GM06990 (cell line): ENCODE results near the gene TUG1.

Source experiments
- DNase-seq: peaks from one replicate; pipeline ENCODE4 v3.0.0-alpha.2; 2011; ENCODE audit not compliant: insufficient read length; ENCODE audit errors: extremely low read depth
- H3K27me3 ChIP-seq: replicated peaks from 2 replicates; pipeline ENCODE4 v1.6.0; 2011; ENCODE audit warnings: low read length; ENCODE audit not compliant: control insufficient read depth, insufficient read depth
- H3K36me3 ChIP-seq: 2 replicates; pipeline ENCODE4 v1.5.1; 2011; ENCODE audit warnings: low read length; ENCODE audit not compliant: control insufficient read depth, insufficient read depth
- H3K4me3 ChIP-seq: replicated peaks from 2 replicates; pipeline ENCODE4 v1.5.1; 2011; ENCODE audit warnings: low read depth, mild to moderate bottlenecking, control low read depth, low read length
- TF ChIP-seq, protein P1 (sequence below): IDR thresholded peaks from 2 replicates; pipeline ENCODE4 v1.5.1; 2011; ENCODE audit warnings: low read length, control low read depth, mild to moderate bottlenecking, inconsistent platforms; ENCODE audit not compliant: insufficient read depth, poor library complexity, severe bottlenecking

Gene TUG1

DNA sequence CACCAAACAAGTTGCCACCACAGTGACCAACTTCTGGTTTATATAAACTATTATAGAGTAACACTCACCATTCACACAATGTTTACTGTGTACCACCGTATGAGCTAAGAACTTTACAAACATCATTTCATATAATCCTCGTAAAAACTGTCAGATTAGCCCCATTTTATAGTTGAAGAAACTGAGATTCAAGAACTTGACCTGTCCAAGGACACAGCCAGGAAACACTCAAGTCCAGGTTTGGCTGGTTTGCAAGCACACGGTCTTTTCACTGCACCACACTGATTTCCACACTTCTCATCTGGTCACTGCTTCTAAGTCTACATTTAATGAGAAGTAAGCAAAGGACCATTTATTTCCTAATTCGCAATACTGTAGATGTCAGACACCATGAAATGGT lies 4.2 kb upstream of the TUG1 start:
- TF ChIP-seq, protein P1, sequence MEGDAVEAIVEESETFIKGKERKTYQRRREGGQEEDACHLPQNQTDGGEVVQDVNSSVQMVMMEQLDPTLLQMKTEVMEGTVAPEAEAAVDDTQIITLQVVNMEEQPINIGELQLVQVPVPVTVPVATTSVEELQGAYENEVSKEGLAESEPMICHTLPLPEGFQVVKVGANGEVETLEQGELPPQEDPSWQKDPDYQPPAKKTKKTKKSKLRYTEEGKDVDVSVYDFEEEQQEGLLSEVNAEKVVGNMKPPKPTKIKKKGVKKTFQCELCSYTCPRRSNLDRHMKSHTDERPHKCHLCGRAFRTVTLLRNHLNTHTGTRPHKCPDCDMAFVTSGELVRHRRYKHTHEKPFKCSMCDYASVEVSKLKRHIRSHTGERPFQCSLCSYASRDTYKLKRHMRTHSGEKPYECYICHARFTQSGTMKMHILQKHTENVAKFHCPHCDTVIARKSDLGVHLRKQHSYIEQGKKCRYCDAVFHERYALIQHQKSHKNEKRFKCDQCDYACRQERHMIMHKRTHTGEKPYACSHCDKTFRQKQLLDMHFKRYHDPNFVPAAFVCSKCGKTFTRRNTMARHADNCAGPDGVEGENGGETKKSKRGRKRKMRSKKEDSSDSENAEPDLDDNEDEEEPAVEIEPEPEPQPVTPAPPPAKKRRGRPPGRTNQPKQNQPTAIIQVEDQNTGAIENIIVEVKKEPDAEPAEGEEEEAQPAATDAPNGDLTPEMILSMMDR, result no peak
- no peaks in the 10 kb centered on the region for H3K27me3 ChIP-seq
- no peak overlapping the region for H3K4me3 ChIP-seq
- DNase-seq, result no peak
- H3K36me3 ChIP-seq, result no peaks in the 10 kb centered on the region

DNA sequence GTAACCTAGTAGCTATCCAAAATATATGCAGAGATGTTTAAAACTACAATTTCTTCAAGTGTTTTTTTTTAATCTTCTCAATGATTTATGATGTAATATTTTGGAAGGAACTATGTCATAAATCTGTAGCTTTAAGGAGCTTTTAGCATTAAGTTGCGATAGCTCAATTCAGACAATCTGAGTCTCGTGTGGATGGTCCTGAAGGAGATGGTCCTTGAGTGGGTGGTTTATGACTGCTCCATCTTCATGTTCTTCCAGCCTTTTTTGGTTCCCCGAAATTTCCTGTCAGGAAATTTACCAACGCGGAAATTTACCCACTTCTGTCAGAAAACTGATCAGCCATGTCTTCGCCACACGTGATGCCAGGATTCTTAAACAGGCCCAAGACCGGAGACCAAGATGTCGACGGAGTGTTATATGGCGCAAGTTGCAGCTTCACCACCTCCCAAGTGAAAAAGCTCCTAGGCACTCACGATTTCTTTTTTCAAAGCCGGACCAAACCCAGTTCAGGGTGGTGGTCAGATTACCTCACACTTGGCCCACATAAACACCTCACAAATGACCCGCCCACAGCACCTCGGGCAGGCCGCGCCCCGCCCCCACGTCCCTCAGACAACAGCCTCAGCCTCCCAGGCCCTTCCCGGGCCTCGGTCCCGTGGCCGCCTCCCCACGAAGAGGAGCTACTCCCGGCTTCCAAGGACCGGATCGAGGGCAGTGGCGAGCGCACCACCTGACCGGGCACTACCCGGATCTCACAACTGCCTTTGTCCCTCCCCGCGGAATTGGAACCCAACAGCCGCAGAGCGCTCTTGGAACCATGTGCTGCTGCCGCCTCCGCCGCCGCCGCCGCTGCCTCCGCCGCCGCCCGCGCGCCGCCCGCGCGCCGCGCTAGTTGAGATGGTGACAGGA lies 796 bp upstream of the TUG1 start, which contains the start of gene MORC2:
Gene MORC2 (minus strand): TSS at position 760 of the 909 bp plus-strand sequence. CDS start 885 bp downstream, outside the sequence.
- Histone ChIP-seq H3K4me3 (peak within 1 kb of the TSS; percentile 79), H3K27me3 (no peaks in the 10 kb centered on the region), H3K36me3 (peaks cover 8% of the 10 kb centered on the region)
- no peak for DNase-seq
- TF ChIP-seq, protein P1, result no peak

DNA sequence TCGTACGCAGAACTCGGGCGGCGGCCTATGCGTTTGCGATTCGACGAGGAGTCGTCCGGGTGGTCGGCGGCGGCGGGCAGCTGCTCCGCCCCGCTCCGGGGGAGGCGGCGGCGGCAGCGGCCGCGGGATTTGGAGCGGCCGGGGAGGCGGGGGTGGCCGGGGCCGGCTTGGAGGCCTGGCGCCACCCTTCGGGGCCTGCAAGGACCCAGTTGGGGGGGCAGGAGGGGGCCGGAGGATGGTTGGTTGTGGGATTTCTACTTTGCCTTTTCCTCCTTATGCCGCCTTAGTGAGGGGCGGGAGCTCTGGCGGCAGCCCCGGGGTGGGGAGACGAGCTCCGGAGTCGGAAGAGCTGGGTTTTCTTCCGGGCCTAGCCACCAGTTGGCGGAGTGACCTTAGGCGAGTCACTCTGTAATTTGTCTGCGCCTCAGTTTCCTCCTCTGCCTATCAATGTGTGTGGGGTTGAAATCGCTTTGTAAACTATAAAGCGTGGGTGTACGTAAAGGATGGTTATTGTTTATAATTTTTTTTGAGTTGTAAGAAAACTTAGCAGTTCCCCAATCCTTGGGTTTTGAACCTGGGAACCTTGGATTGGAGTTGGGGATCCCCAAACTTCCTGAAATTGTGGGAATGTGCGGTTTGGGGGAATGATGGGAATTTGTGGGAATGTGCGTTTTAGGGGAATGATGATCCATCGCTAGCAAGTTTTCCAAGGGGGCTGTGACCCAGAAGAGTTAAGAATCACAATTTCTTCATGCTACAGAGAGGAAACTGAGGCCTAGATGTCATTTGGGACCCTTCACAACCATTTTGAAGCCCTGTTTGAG lies 679 bp downstream of the TUG1 start:
- peaks cover 12% of the 10 kb centered on the region for H3K36me3 ChIP-seq
- DNase-seq, result no peak

DNA sequence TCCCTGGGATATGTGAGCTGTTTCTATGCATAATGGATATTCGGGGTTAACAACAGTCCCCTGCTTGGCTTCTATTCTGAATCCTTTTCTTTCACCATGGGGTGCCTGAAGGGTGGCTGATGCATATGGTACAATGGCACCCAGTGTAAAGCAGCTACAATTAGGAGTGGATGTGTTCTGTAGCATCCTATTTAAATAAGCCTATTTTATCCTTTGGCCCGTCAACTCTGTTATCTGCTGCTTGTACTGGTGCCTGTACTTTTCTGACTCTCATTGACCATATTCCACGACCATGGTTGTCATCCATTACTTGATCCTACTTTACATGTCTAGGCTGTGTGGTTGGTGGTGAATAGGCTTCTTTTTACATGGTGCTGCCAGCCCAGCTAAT lies 1.3 kb downstream of the TUG1 start:
- TF ChIP-seq, protein P1, result no peak
- H3K27me3 ChIP-seq, result no peaks in the 10 kb centered on the region
- peak overlapping the region; percentile 79 for H3K4me3 ChIP-seq
- DNase-seq, result no peak
- peaks cover 17% of the 10 kb centered on the region for H3K36me3 ChIP-seq

More for the DNA sequence above, 679 bp downstream of the TUG1 start:
- TF ChIP-seq, protein P1, result no peak
- H3K27me3 ChIP-seq, result no peaks in the 10 kb centered on the region
- H3K4me3 ChIP-seq, result peak overlapping the region; percentile 79

DNA sequence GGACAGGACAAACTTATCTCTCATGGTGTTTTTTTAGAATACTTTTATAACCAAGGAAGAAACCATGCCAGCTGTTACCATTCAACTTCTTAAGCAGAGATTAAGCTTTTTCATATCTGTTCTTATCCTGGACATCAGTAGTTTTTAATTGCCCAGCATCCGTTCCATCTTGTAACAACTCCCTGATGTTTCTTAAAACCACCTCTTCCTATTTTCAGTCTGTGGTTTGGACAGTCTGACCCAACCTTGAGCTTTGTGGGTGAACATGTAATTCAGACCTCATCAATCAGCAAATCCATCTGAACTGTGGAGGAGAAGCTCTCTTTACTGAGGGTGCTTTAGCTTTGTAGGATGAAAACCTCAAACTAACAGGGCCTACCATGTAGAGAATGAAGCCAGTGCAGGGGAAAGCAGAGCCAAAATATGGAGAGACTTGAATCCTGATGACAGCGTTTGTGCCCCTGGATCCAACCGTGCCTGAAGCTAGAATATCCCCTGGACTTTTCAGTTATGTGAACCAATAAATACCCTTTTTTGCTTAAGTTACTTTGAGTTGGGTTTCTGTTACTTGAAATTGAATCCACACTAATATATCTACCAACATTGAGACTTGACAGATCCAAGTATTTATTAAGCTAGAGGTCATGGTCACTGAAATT lies 9.4 kb downstream of the TUG1 start:
- H3K4me3 ChIP-seq, result no peak overlapping the region
- peaks cover 9% of the 10 kb centered on the region for H3K36me3 ChIP-seq
- H3K27me3 ChIP-seq, result no peaks in the 10 kb centered on the region
- TF ChIP-seq, protein P1, result no peak
- no peak for DNase-seq
